Activated T-cell treated with anti-CD3 and anti-CD28 coated beads, Interleukin-2, amount 50 U/mL, for 48 hours (primary cell): ENCODE data around the gene ARID2.

Experiments used
- DNase-seq, 2 experiments: peaks; one replicate each; pipeline ENCODE4 v3.0.0-alpha.2; 2020

ARID2 gene

GRCh38 chr12:45878630-45879255 is 149.2 kb downstream of the ARID2 start:
- no peak for DNase-seq

- DNase-seq, result no peak
Observed at GRCh38 chr12:45879363-45879895, 149.9 kb downstream of the ARID2 start.

- DNase-seq, result no peak
Observed at GRCh38 chr12:45880533-45880932, 151.0 kb downstream of the ARID2 start.

GRCh38 chr12:45883187-45883586 is 153.7 kb downstream of the ARID2 start:
- no peak for DNase-seq

- DNase-seq, result no peak
Observed at GRCh38 chr12:45886685-45887084, 157.2 kb downstream of the ARID2 start.

- DNase-seq, result no peak
Observed at GRCh38 chr12:45887544-45887943, 158.0 kb downstream of the ARID2 start.

GRCh38 chr12:45890276-45890675 is 160.8 kb downstream of the ARID2 start:
- DNase-seq, result no peak

- DNase-seq, result no peak
Observed at GRCh38 chr12:45893240-45893639, 163.7 kb downstream of the ARID2 start.

- no peak for DNase-seq
Observed at GRCh38 chr12:45895961-45896360, 166.5 kb downstream of the ARID2 start.

GRCh38 chr12:45898094-45898493 is 168.6 kb downstream of the ARID2 start:
- no peak for DNase-seq

GRCh38 chr12:45907955-45908354 is 178.4 kb downstream of the ARID2 start:
- no peak for DNase-seq

- no peak for DNase-seq
Observed at GRCh38 chr12:45909041-45909713, 179.7 kb downstream of the ARID2 start.

GRCh38 chr12:45912774-45913173 is 183.3 kb downstream of the ARID2 start:
- DNase-seq, result no peak

GRCh38 chr12:45913631-45914030 is 184.1 kb downstream of the ARID2 start:
- DNase-seq, result no peak

GRCh38 chr12:45914090-45914489 is 184.6 kb downstream of the ARID2 start:
- DNase-seq, result no peak

- no peak for DNase-seq
Observed at GRCh38 chr12:45915405-45915804, 185.9 kb downstream of the ARID2 start.

GRCh38 chr12:45918818-45919217 is 189.3 kb downstream of the ARID2 start:
- no peak for DNase-seq

- DNase-seq, result no peak
Observed at GRCh38 chr12:45928309-45928708, 198.8 kb downstream of the ARID2 start.

- no peak for DNase-seq
Observed at GRCh38 chr12:45930369-45930768, 200.9 kb downstream of the ARID2 start.

GRCh38 chr12:45933504-45933903 is 204.0 kb downstream of the ARID2 start:
- DNase-seq, result no peak

GRCh38 chr12:45934956-45935355 is 205.4 kb downstream of the ARID2 start:
- DNase-seq, result no peak

GRCh38 chr12:45938566-45938965 is 209.1 kb downstream of the ARID2 start:
- DNase-seq, result no peak

GRCh38 chr12:45939759-45940158 is 210.3 kb downstream of the ARID2 start:
- no peak for DNase-seq

- DNase-seq, result no peak
Observed at GRCh38 chr12:45944771-45945170, 215.3 kb downstream of the ARID2 start.

GRCh38 chr12:45946435-45946834 is 216.9 kb downstream of the ARID2 start:
- no peak for DNase-seq
